GM18526 (cell line): ENCODE data around the gene RASA2.

ENCODE experiments used
- POLR2A ChIP-seq: IDR thresholded peaks from 3 replicates; pipeline ENCODE4 v1.6.1; 2011; ENCODE audit not compliant: insufficient read length; ENCODE audit errors: extremely low read depth

The RASA2 gene

DNA sequence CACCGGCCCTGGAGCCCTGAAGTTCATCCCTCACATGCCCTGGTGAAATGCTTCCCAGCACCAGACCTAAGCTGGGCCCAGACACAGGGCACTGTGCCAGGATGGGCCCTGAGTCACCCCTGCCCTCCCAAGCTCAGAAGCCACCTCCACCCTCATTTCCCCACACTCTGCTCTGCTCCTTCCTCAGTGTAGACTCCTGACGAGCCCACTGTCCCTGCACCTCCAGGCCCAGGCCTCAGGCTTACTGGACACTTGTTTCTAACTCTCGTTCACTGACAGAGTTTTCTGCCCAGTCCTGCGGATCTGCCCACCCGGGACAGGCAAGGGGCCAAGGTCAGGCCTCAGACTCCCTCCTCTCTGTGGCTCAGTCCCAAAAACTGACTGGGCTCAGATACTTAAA lies 138.7 kb downstream of the RASA2 start:
- no peak for TF ChIP-seq POLR2A

DNA sequence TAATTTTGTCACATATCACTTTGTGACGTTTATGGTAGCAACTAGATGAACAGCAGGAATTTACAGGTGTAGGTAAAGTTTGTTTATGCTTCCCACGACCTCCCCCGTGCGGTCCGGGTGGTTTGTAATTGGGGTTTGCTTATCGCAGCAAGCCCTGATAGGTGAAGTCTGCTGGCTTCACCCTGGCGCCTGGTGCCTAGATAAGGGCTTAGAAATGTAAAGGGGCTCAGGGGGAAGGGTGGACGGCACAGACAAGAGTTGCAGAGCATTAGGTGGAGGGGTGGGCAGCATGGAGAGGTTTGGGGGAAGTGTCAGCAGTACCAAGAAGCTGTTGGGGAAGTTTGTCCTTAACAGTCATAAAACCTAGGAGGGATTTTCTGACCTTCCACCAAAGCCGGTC lies 143.1 kb downstream of the RASA2 start:
- no peak for TF ChIP-seq POLR2A

DNA sequence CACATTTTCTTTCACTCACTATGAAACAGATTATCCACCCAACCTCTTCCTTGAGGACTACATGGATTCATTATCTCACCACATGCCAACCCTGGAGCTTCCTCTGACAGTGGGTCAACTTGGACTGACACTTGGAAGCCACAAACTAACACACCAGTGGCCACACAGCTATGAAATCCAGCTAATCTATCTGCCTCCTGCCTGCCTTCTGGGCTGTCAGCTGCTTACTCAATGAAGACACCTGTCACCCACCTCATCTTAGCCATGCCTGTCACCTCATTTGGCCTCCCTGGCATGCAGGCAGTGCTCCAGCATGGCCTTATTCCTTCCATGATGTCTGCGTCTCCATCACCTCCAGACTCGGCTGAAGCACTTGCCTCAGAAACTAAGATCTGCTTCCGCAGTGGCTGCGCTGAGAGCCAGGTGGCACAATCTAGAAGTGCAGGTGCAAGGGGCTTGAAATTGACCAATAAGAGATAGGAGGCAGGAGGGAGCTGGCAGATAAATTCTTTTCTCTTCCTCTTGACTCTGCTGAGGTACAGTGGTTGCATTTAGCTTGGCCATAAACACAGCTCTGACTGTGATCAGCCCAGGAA lies 146.1 kb downstream of the RASA2 start:
- TF ChIP-seq POLR2A = no peak

DNA sequence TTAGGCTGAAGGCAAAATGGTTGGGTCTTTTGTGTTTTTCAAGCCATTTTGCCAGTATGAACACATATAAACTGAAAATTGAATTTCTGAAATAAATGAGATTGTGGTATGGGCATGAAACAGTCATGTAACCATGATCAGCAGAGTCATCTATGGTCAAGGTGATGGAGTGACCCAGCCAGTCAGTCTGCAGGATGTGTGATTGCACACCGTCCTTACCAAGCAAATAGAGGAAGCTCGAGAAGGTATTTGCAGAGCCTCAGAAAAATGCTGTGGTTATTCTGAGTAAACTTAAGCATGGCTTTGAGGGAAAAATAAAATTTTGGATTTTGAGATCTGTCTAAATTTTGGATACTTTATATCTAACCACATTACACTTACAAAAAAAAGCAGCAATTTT lies 155.4 kb downstream of the RASA2 start:
- no peak for TF ChIP-seq POLR2A

DNA sequence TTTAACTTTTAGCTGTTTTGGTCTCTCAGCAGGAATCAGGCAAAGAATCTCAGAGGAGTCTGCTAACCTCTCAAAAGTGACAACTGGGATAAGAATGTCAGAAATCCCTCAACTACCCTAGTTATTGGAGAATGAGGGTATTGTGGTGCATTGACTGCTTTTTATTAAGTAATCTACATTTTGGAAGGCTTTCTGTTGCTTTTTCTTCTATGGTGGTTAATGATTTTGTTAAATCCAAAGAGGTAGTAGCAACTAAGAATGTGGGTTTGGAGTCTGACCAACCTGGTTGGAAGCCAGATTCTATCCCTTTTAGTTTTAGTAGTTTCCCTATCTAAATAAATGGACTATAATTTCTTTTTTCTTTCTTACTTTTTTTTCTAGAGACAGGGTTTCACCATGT lies 156.6 kb downstream of the RASA2 start:
- TF ChIP-seq POLR2A = no peak

DNA sequence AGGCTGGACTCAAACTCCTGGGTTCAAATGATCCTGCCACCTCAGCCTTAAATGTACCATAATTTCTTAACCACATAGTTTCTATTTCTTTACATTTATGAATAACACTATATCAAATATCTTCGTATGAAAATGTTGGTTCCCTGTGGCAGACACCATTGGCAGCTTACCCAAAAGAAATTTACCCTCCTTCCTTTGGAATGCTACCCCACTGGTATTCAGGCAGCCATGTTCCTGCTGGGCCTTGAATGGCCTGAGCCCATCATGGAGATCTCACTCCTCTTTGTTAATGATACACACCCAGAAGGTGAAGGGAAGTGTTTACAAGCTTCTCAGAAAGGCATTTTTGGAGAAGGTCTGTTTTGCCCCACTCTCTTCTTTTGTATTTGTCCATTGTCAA lies 157.0 kb downstream of the RASA2 start:
- no peak for TF ChIP-seq POLR2A

DNA sequence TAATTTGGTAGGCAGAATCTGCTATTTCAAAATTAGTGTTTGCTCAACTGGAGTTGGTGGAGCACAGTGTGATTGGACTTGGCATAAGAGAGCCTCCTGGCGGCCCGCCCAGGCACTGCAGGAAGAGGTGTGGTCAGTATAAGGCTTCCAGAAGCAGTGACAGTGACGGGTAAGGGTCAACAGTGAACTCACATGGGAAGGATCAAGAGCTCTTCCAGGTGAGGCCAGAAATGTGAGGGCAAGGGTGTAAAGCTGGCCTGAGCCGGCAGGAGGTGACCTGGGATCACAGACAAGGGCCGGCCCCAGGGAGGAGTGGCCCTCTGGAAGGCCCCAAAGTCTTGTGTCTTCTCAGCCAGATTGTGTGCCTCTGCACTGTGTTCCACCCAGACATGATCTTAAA lies 158.1 kb downstream of the RASA2 start:
- TF ChIP-seq POLR2A = no peak

DNA sequence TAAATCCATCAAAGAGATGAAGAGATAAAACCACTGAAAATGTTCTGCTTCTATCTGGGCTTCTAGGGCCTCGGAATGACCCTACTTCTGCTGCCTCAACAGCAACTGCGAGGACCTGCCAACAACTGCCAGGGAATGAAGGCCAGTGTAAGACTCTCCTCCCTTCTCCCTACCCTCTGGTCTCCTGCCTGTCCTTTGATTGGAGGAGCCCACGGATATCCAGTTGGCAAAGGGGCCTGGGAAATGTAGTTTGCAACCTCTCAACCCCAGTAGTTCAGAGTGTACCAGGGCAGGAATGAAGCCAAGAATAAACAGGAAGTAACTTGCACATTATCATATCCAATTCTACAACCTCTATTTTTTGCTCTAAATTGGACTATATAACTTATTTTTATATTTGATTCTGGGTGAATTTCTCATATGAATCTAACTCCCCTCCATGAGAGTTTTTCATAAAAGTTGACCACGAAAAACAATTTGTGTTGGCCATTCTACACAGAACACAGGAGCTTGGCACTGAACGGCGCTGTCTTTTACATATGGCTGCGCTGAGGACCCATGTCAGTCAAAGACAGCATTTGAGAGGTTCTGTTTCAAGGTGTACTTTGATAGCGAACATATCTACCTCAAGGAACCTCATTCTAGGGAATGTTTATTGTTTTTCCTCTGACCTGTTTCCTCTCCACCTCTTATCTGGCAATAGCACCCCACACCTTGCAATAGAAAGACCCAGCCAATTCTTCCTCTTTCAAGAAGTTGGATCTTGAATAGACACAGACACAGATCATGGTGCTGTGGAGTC lies 160.1 kb downstream of the RASA2 start:
- TF ChIP-seq POLR2A = no peak

DNA sequence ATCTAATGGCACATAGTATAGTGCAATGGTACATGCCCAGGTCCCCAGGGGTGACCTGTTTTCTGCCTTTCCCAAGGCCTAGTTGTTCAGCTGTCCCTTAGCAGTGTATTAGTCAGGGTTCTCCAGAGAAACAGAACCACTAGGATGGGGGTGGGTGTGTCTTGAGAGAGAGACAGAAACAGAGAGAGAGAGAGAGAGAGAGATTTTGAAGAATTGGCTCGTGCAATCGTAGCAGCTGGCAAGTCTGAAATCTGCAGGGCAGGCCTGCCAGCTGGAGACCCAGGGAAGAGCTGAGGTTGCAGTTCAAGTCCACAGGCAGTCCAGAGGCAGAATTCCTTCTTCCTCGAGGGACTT lies 160.7 kb downstream of the RASA2 start:
- TF ChIP-seq POLR2A = no peak

DNA sequence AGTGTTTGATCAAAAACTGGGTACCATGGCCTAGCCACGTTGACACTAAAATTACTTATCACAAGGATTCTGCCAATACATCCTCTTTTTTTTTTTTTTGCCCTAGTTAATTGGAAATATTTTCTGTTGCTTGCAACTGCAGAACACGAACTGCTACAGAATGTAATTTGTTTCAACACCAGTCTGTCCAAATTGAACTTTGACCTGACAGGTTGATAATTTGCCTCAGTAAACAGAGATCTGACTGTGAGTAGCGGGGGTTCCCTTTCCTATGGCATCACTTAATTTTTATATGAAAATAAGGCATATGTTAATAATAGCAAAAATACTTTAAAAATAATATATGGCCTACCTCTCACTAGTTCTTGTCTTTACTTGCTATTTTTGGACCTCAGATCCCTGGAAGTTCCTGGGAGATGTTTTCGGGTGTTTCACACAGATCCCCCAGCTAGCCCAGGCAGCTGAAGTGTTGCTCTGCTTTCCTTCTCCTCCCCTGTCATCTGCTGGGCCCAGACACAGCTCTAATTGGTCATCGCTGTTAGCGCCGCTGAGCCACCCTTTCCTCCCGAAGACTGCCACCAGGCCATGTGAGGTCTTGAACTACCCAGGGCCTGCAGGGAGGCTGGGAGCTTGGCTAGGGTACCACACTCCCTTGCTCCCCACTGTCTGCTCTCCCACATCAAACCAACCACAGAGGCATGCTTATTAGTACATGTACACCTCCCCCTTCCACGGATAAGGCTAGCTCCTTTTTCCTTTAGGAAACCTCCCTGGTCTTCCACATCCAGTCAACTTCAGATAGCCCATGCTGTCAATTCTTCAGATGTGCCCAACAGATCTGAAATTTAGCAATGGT lies 161.5 kb downstream of the RASA2 start:
- TF ChIP-seq POLR2A = no peak

DNA sequence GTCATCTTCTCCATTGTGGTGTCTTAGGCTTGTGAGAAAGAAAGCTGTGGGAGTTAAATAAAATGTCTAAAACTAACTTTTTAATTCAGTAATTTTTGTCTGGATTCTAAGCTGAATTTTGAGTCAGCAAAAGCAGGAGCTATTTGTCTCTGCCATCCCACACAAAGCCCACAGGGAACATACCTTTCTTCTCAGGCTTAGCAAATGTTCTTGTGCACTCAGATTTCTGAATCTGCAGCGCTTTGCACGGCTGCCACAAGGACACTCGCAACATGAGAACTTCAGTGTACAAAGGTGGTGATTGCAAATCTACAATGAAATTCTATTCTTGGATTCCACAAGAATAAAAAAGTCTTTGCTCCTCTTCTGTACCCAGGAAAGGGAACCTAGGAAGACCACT lies 163.0 kb downstream of the RASA2 start:
- TF ChIP-seq POLR2A = no peak

DNA sequence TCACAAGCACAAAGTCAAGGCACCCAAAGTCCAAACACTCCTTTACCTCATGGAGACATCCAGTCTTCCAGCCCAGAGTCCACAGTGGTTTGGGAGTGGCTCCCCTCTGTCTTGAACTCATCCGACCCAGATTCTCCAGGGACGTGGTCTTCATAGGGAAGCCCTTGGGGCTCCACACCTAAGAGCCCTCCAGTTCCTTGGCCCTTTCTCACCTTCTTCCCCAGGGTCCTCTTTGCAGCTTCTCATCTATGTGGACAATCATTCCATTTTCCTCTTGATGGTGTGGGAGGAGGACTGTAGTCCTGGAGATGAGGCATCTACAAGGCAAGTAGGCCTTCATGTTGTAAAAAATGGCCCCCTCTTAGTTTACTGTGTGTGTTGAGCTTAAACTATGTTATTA lies 164.0 kb downstream of the RASA2 start:
- no peak for TF ChIP-seq POLR2A

DNA sequence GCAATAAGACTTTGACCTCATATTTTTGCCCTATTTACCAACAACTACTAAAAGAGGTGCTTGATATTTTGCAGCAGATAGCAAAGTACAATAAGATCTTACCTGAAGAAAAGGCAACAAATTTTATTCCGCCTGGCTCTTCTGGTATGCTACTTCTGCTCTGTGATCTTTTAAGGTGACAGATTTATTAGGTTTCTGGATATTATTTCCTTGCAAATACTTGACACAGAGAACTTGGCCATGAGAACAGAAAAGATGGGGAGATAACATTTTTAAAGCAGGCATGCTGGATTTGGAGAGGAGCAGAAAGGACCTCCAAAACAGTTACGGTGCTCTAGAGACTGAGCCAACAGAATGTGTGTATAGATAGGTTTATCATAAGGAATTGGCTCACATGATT lies 164.6 kb downstream of the RASA2 start:
- TF ChIP-seq POLR2A = no peak

DNA sequence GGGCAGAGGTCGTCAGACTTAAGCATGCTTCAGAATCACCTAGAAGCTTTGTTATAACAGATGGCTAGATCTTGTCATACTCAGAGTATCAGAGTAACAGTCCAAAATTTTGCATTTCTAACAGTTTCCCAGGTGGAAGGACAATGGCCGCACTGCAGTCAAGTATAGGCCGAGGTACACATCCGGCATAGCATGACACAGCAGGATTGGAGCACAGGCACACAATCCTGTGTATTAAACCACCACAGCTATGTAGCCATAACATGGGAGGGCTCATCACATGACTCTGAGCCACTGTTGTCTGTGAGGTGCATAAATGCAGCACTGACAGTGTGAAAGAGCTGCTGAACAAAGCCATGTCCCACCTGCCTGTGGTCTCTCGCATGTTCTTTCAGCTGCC lies 165.5 kb downstream of the RASA2 start:
- TF ChIP-seq POLR2A = no peak

DNA sequence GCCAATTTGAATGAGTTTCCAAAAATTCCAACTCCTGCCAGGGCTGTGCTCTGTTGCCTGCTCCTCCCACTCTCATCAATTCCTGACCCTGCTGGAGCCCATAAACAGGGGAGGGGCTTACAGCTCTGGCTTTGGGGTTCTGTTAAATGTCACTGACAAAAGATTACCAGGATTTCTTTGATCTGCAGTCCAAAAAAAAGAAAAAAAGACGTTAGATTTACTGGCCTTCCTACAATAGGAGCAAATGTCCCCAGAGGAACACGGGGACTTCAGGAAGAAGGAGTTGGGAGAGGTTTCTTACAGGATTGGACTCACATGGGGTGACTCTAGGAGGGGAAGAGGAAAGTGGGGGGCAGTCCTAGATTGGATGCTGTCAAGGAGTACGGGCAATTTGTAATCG lies 167.0 kb downstream of the RASA2 start:
- no peak for TF ChIP-seq POLR2A

DNA sequence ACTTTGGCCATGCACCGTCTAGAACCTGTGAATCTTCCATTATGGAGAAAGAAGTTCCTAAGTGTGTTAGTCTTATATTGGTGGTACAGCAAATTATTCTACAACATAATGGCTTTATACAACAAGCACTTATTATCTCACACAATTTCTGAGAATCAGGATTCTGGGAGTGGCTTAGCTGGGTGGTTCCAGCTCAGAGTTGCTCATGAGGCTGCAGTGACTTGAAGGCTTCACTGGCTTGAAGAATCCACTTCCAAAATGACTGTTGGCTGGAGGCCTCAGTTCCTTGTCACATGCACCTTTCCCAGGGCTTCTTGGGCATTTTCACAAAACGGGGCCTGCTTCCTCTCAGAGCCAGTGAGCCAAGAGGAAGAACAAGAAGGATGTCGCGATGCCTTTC lies 169.0 kb downstream of the RASA2 start:
- TF ChIP-seq POLR2A = no peak
